Measurements from ENCODE around the gene PRAMEF11.
"Not testable (repeated sequence)": the region's sequence is repeated elsewhere in the genome, so short reads cannot be mapped to it uniquely, and the experiment has no call there.

PRAMEF11 gene

GRCh38 chr1:12831310-12831709 lies at the start of gene PRAMEF11:
PRAMEF11 (minus strand) TSS chr1:12831410; CDS start chr1:12828789, 2,621 bp downstream.
- DNase-seq, result not testable (repeated sequence)

GRCh38 chr1:12878453-12878852 lies 47.2 kb upstream of the PRAMEF11 start:
- not testable (repeated sequence) for DNase-seq

GRCh38 chr1:12863131-12863880 lies 32.1 kb upstream of the PRAMEF11 start:
- not testable (repeated sequence) for DNase-seq

GRCh38 chr1:12856786-12857185 lies 25.6 kb upstream of the PRAMEF11 start, which contains the start of gene PRAMEF2:
PRAMEF2 (plus strand) TSS chr1:12857086; CDS start chr1:12859010, 1,924 bp downstream.
- not testable (repeated sequence) for DNase-seq

GRCh38 chr1:12851779-12852178 lies 20.6 kb upstream of the PRAMEF11 start:
- DNase-seq, result no peak

GRCh38 chr1:12848620-12849019 lies 17.4 kb upstream of the PRAMEF11 start, which contains the start of gene HNRNPCL1:
HNRNPCL1 (minus strand) TSS chr1:12848720; CDS start chr1:12848289, 431 bp downstream.
- DNase-seq, result not testable (repeated sequence)

GRCh38 chr1:12833251-12833650 lies 2.0 kb upstream of the PRAMEF11 start:
- DNase-seq, result not testable (repeated sequence)

GRCh38 chr1:12819061-12819460 lies 12.1 kb downstream of the PRAMEF11 start:
- not testable (repeated sequence) for DNase-seq

GRCh38 chr1:12811409-12811784 lies 19.8 kb downstream of the PRAMEF11 start:
- peak; percentile 20 for DNase-seq

- DNase-seq, result peak; percentile 68
Measured at GRCh38 chr1:12810691-12811408, 20.4 kb downstream of the PRAMEF11 start.

GRCh38 chr1:12809933-12810332 lies 21.3 kb downstream of the PRAMEF11 start:
- DNase-seq, result no peak

GRCh38 chr1:12799730-12800129 lies 31.5 kb downstream of the PRAMEF11 start:
- DNase-seq, result no peak

- DNase-seq, result no peak
Measured at GRCh38 chr1:12798911-12799310, 32.3 kb downstream of the PRAMEF11 start.

- not testable (repeated sequence) for DNase-seq
Measured at GRCh38 chr1:12791097-12791496, 40.1 kb downstream of the PRAMEF11 start, which contains the start of gene PRAMEF1. PRAMEF1 (plus strand) TSS chr1:12791397; CDS start chr1:12793228, 1,831 bp downstream.

GRCh38 chr1:12784729-12785128 lies 46.5 kb downstream of the PRAMEF11 start:
- peak; percentile 7 for DNase-seq

GRCh38 chr1:12783783-12784182 lies 47.4 kb downstream of the PRAMEF11 start:
- DNase-seq, result not testable (repeated sequence)

GRCh38 chr1:12781488-12781887 lies 49.7 kb downstream of the PRAMEF11 start:
- not testable (repeated sequence) for DNase-seq

GRCh38 chr1:12778907-12779306 lies 52.3 kb downstream of the PRAMEF11 start:
- DNase-seq, result no peak

GRCh38 chr1:12778061-12778460 lies 53.1 kb downstream of the PRAMEF11 start:
- DNase-seq, result no peak

- no peak for DNase-seq
Measured at GRCh38 chr1:12776801-12777557, 54.2 kb downstream of the PRAMEF11 start.

GRCh38 chr1:12775443-12775842 lies 55.8 kb downstream of the PRAMEF11 start:
- DNase-seq, result no peak

- DNase-seq, result no peak
Measured at GRCh38 chr1:12774801-12775345, 56.3 kb downstream of the PRAMEF11 start.

All from fibroblast of skin of right quadriceps (primary cell).